ENCODE data around the gene TDRKH.
A peak's percentile ranks its signal among the peaks of the same experiment; 100 is the strongest.

The TDRKH gene

DNA sequence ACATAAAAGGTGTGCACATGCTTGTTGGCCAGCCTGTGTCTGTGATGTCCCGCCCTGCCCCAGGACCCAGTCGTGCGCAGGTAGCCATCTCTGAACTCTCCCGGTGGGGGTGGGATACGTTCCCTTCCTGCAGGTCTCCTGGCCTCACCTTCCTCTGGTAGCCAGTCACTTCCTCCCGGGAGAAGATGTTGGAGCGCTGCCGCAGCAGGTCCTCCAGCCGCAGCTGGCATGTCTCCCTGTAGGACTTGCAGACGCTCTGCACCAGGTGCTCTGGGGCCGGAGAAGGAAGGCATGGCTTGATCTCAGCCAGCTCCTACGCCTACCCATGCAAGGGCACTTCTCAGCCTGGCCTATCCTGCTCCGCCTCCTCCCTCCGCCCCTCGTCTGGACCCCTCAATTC, 24.1 kb upstream of the TDRKH start:
- Histone ChIP-seq H3K4me1 (ENCODE audit: control insufficient read depth, insufficient read depth, low read length, poor library complexity, severe bottlenecking) (peaks cover 66% of the 10 kb centered on the region), H3K27ac (ENCODE audit: insufficient read depth, low read length, poor library complexity, severe bottlenecking) (peak overlapping the region; percentile 16), H3K27me3 (replicated peaks; ENCODE audit: control insufficient read depth, insufficient read depth, low read length, poor library complexity, severe bottlenecking) (no peaks in the 10 kb centered on the region), H3K4me3 (ENCODE audit: insufficient read depth, low read depth, low read length, poor library complexity, severe bottlenecking) (no peak overlapping the region), H3K36me3 (ENCODE audit: control insufficient read depth, insufficient read depth, low read length) (peaks cover 7% of the 10 kb centered on the region), H3K9me3 (ENCODE audit: control insufficient read depth, low read length) (no peaks in the 10 kb centered on the region)
- DNase-seq, result no peak

DNA sequence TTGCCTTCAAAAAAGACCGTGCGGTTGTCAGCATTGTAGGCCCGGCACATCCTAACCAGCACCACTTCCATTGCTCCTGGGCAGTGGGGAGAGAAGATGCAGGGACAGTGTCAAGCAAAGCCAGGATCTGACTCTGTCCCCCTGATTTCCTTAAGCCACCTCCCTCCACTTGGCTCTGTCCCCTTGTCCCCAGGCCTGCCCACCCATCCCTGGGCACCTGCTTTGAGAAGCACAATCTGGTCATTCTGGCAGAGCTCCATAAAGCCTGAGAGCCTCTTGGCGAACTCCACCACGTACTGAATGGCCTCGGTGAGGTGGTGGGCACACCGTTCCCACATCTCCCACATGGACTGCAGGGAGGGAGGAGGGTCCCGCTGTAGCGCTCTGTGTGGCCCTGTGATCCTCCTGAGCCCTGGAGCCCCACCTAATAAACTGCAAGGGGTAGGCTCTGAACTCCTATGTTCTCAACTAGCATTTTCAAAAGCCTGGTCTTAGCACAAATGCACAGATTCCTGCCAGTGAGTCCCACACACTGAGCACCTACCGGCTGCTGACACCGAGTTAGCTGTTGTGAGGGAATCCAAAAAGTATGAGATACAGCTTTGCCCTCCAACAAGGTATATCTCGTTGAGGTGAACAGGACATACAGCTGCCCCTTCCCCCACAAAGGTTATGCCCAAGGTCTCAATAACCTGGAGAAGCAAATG, 23.1 kb upstream of the TDRKH start:
- Histone ChIP-seq H3K4me3 (ENCODE audit: insufficient read depth, low read depth, low read length, poor library complexity, severe bottlenecking) (no peak overlapping the region), H3K36me3 (ENCODE audit: control insufficient read depth, insufficient read depth, low read length) (peaks cover 10% of the 10 kb centered on the region)

DNA sequence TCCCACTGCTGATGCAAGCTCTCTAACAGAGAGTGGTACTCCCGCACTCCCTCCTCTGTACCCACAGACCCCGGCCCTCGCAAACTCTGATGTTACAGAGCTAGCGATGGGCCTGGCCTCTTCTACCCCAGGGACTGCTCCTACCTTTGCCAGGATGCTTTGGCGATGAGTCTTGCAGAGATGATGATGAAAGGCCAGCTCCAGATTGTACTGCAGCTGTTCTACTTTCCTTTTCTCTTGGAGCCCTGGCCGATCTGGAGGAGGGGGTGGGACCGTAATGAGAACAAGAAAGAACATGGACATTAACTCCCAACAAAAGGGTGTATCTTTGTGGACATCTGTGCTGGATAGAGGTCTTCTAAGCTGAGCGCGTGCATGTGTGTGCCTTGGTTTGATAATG, 20.9 kb upstream of the TDRKH start:
- peaks cover 13% of the 10 kb centered on the region for H3K36me3 ChIP-seq (ENCODE audit: control insufficient read depth, insufficient read depth, low read length)
- H3K27me3 ChIP-seq (replicated peaks; ENCODE audit: control insufficient read depth, insufficient read depth, low read length, poor library complexity, severe bottlenecking), result no peaks in the 10 kb centered on the region
- no peak for DNase-seq
- H3K4me1 ChIP-seq (ENCODE audit: control insufficient read depth, insufficient read depth, low read length, poor library complexity, severe bottlenecking), result peaks cover 34% of the 10 kb centered on the region
- no peaks in the 10 kb centered on the region for H3K9me3 ChIP-seq (ENCODE audit: control insufficient read depth, low read length)
- H3K4me3 ChIP-seq (ENCODE audit: insufficient read depth, low read depth, low read length, poor library complexity, severe bottlenecking), result no peak overlapping the region
- no peak overlapping the region for H3K27ac ChIP-seq (ENCODE audit: insufficient read depth, low read length, poor library complexity, severe bottlenecking)

More for the DNA sequence above, 23.1 kb upstream of the TDRKH start:
- H3K27me3 ChIP-seq (replicated peaks; ENCODE audit: control insufficient read depth, insufficient read depth, low read length, poor library complexity, severe bottlenecking), result no peaks in the 10 kb centered on the region
- H3K4me1 ChIP-seq (ENCODE audit: control insufficient read depth, insufficient read depth, low read length, poor library complexity, severe bottlenecking), result peaks cover 56% of the 10 kb centered on the region
- no peaks in the 10 kb centered on the region for H3K9me3 ChIP-seq (ENCODE audit: control insufficient read depth, low read length)
- no peak for DNase-seq
- peak overlapping the region; percentile 21 for H3K27ac ChIP-seq (ENCODE audit: insufficient read depth, low read length, poor library complexity, severe bottlenecking)

DNA sequence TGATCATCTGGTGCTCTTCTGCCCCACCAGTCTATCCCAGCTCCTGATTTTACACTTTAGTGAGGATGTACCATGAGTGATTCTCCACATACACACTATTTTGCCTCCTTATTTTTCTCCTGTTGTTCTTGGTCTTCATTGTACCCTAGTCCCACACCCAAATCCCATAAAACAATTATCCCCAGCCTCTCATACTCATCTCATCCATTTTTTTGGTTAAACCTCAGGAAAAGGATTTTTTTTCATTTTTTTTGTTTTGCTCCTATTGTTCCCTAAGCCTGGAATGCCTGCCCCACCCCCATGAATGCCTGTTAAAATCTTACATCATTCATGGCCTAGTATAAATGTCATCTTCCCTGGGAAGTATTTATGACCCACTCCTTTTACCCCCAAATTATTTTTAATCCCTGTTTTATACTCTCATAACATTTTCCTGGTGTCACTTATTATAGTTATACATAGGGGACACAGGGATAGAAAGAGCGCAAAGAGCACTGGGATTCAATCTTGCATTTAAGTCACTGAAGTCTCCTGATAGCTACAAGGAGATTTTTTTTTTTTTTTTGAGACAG, 19.8 kb upstream of the TDRKH start:
- Histone ChIP-seq H3K27me3 (replicated peaks; ENCODE audit: control insufficient read depth, insufficient read depth, low read length, poor library complexity, severe bottlenecking) (no peaks in the 10 kb centered on the region), H3K9me3 (ENCODE audit: control insufficient read depth, low read length) (no peaks in the 10 kb centered on the region)
- no peak for DNase-seq

DNA sequence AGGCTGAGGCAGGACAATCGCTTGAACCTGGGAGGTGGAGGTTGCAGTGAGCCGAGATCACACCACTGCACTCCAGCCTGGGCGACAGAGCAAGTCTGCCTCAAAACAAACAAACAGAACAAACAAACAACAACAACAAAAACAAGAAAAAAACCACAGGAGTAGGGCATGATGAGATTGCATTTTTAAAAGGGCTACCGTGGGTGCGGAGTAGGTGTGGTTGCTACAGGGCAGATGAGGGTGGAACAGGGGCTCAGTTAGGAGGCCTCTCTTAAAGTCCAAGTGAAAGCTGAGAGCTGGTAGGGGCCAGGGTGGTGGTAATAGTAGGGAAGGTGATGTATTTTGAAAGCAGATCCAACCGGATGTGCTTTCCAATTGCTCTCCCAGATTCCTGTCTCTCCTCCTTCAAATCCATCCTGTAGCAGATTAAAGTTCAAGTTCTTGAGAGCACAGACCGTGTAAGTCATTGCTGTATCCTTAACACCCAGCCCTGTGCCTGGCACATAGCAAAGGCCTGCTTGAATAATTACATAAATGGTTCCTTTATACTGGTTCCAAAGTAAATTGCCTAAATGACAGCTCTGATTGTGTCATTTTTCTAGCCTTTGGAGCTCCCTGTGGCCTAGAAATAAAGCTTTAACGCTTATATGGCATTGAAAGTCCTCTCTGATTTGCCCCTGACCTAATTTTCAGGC, 19.1 kb upstream of the TDRKH start:
- no peaks in the 10 kb centered on the region for H3K27me3 ChIP-seq (replicated peaks; ENCODE audit: control insufficient read depth, insufficient read depth, low read length, poor library complexity, severe bottlenecking)
- H3K4me1 ChIP-seq (ENCODE audit: control insufficient read depth, insufficient read depth, low read length, poor library complexity, severe bottlenecking), result peaks cover 16% of the 10 kb centered on the region
- no peak overlapping the region for H3K27ac ChIP-seq (ENCODE audit: insufficient read depth, low read length, poor library complexity, severe bottlenecking)
- H3K36me3 ChIP-seq (ENCODE audit: control insufficient read depth, insufficient read depth, low read length), result peaks cover 13% of the 10 kb centered on the region
- H3K4me3 ChIP-seq (ENCODE audit: insufficient read depth, low read depth, low read length, poor library complexity, severe bottlenecking), result no peak overlapping the region
- H3K9me3 ChIP-seq (ENCODE audit: control insufficient read depth, low read length), result no peaks in the 10 kb centered on the region
- no peak for DNase-seq

More for the DNA sequence above, 19.8 kb upstream of the TDRKH start:
- peaks cover 13% of the 10 kb centered on the region for H3K36me3 ChIP-seq (ENCODE audit: control insufficient read depth, insufficient read depth, low read length)
- H3K4me3 ChIP-seq (ENCODE audit: insufficient read depth, low read depth, low read length, poor library complexity, severe bottlenecking), result no peak overlapping the region
- no peak overlapping the region for H3K27ac ChIP-seq (ENCODE audit: insufficient read depth, low read length, poor library complexity, severe bottlenecking)
- H3K4me1 ChIP-seq (ENCODE audit: control insufficient read depth, insufficient read depth, low read length, poor library complexity, severe bottlenecking), result peaks cover 23% of the 10 kb centered on the region

DNA sequence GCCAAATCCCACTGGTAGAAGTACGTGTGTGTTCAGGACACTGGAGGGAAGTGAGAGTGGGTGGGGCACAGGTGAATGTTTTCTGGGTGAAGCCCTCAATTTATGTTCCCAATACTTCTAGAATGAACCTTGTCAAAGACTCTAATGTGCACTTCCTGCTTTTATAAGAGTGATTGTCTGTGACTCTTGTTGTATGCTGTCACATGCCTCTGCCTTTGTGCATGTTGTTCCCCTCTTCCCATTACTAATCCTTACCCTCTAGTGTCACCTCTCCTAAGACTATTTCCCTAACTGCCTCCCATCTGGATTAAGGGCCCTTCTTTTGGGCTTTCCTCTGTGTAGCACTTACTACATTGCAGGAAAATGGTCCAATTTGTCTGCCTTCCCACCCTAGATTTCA, 17.5 kb upstream of the TDRKH start:
- Histone ChIP-seq H3K4me3 (ENCODE audit: insufficient read depth, low read depth, low read length, poor library complexity, severe bottlenecking) (no peak overlapping the region), H3K36me3 (ENCODE audit: control insufficient read depth, insufficient read depth, low read length) (peaks cover 13% of the 10 kb centered on the region), H3K9me3 (ENCODE audit: control insufficient read depth, low read length) (no peaks in the 10 kb centered on the region), H3K27me3 (replicated peaks; ENCODE audit: control insufficient read depth, insufficient read depth, low read length, poor library complexity, severe bottlenecking) (no peaks in the 10 kb centered on the region), H3K27ac (ENCODE audit: insufficient read depth, low read length, poor library complexity, severe bottlenecking) (no peak overlapping the region), H3K4me1 (ENCODE audit: control insufficient read depth, insufficient read depth, low read length, poor library complexity, severe bottlenecking) (peaks cover 2% of the 10 kb centered on the region)
- DNase-seq, result no peak

DNA sequence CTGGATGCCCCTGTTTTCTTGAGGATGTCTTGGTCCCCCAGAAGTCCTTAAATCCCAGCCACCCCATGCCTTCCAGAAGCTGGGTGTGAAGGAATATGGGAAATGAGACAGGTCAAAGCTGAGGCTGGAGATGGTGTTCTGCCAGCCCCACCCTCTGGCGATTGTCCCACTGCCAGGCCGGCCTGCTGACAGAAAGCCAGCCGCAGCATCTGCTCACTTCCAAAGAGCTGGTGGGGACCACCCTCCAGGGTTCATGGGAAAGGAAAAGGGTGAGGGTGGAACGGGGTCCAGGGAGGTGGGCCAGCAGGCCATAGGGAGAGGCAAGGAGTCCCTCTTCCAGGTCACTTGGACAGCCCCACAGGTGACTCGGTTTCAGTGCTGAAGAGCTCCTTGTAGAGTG, 16.8 kb upstream of the TDRKH start:
- Histone ChIP-seq H3K27ac (ENCODE audit: insufficient read depth, low read length, poor library complexity, severe bottlenecking) (no peak overlapping the region), H3K4me3 (ENCODE audit: insufficient read depth, low read depth, low read length, poor library complexity, severe bottlenecking) (no peak overlapping the region), H3K9me3 (ENCODE audit: control insufficient read depth, low read length) (no peaks in the 10 kb centered on the region), H3K4me1 (ENCODE audit: control insufficient read depth, insufficient read depth, low read length, poor library complexity, severe bottlenecking) (no peaks in the 10 kb centered on the region), H3K36me3 (ENCODE audit: control insufficient read depth, insufficient read depth, low read length) (peaks cover 13% of the 10 kb centered on the region), H3K27me3 (replicated peaks; ENCODE audit: control insufficient read depth, insufficient read depth, low read length, poor library complexity, severe bottlenecking) (no peaks in the 10 kb centered on the region)
- DNase-seq, result no peak

DNA sequence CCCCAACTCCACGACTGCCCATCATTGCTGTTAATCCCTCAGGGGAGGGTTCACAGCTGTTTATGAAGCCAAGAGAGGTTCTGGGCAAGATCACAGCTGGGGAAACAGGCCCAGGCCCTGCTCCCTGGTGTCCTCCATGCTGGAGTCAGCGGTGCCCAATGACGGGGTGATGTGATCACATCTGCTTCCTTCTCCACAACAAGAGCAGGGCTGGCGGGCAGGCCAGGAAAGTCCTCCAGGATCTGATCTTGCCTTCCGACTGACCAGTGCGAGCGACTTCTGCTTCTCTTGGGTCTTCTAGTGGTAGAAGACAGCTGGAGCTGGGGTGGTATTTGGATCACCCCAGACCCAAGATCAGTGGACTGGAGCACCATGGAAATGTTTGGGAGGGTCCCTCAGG, 15.9 kb upstream of the TDRKH start:
- no peak for DNase-seq
- Histone ChIP-seq H3K27me3 (replicated peaks; ENCODE audit: control insufficient read depth, insufficient read depth, low read length, poor library complexity, severe bottlenecking) (no peaks in the 10 kb centered on the region), H3K27ac (ENCODE audit: insufficient read depth, low read length, poor library complexity, severe bottlenecking) (no peak overlapping the region), H3K9me3 (ENCODE audit: control insufficient read depth, low read length) (no peaks in the 10 kb centered on the region), H3K4me3 (ENCODE audit: insufficient read depth, low read depth, low read length, poor library complexity, severe bottlenecking) (no peak overlapping the region), H3K36me3 (ENCODE audit: control insufficient read depth, insufficient read depth, low read length) (peaks cover 11% of the 10 kb centered on the region), H3K4me1 (ENCODE audit: control insufficient read depth, insufficient read depth, low read length, poor library complexity, severe bottlenecking) (no peaks in the 10 kb centered on the region)

DNA sequence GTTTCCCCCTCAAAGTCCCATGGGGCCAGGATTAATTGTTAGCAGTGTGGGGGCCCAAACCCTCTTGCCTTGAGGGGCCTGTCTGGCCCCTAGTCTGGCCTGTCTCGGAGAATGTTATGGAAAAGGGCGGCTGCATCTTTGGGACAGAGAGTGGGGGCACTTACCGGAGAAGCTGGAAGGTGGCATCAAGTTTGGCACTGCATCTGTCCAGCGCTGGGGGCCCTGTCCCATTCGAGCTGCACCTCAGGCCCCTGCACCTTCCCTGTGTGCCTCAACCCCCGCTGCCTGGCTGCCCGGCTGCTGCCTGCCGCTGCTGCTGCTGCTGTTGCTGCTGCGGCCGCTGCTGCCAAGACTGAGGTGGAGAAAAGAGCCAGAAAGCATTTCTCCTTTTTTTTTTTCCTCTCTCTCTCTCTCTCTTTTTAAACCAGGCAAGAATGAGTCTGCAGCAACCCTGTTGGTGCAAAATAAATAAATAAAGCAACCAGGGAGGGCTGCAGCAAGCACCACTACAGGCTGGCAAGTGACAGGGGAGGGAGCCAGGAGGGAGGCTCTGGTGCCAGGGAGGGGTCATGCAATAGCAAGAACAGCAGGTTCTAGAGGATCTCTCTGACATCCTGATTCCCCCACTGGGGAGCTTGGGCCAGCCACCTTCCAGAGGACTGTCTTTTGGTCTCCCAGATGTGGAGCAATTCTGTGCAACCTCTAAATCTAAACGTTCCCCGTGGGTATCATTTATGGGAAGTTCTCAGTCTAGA, 14.9 kb upstream of the TDRKH start, which contains the start of gene LINGO4:
Gene LINGO4, minus strand, starts transcription at position 354 of the 755 bp plus-strand sequence. CDS start 2,715 bp downstream, outside the sequence.
- Histone ChIP-seq H3K36me3 (ENCODE audit: control insufficient read depth, insufficient read depth, low read length) (peaks cover 7% of the 10 kb centered on the region), H3K27me3 (replicated peaks; ENCODE audit: control insufficient read depth, insufficient read depth, low read length, poor library complexity, severe bottlenecking) (no peaks in the 10 kb centered on the region)

More for the DNA sequence above, 14.9 kb upstream of the TDRKH start, which contains the start of gene LINGO4:
- Histone ChIP-seq H3K4me1 (ENCODE audit: control insufficient read depth, insufficient read depth, low read length, poor library complexity, severe bottlenecking) (peaks cover 5% of the 10 kb centered on the region), H3K4me3 (ENCODE audit: insufficient read depth, low read depth, low read length, poor library complexity, severe bottlenecking) (no peak within 1 kb of the TSS), H3K9me3 (ENCODE audit: control insufficient read depth, low read length) (no peaks in the 10 kb centered on the region), H3K27ac (ENCODE audit: insufficient read depth, low read length, poor library complexity, severe bottlenecking) (no peak within 1 kb of the TSS)
- DNase-seq, result no peak
